Sigmoid colon (tissue), 4 donors: ENCODE measurements around the gene OR5AR1.

Experiments
- CTCF ChIP-seq, 4 experiments: fragments of 450-650 bp in 3 of 4; fragments of 200-600 bp in 1 of 4; IDR thresholded peaks; one replicate each; pipeline ENCODE4 v1.5.1; 2016 to 2019; ENCODE audit warnings: antibody characterized with exemption in 4 of 4, mild to moderate bottlenecking in 3 of 4, moderate library complexity in 2 of 4
- EP300 ChIP-seq, 4 donors: sonication (generic); formaldehyde crosslinking; IDR thresholded peaks; one replicate each; pipeline ENCODE4 v1.6.1; 2017; ENCODE audit warnings: antibody characterized with exemption in 4 of 4
- POLR2AphosphoS5 ChIP-seq, 4 donors: sonication (generic); formaldehyde crosslinking; IDR thresholded peaks; one replicate each; pipeline ENCODE4 v1.6.1; 2017; ENCODE audit warnings: antibody characterized with exemption in 4 of 4

GRCh38 chr11:56642339-56642738 is 21.1 kb upstream of the OR5AR1 start, which contains the start of gene OR5AP2:
- TF ChIP-seq CTCF (IDR thresholded peaks at IDR 0.05) (no peak), EP300 (IDR thresholded peaks at IDR 0.05) (no peak), POLR2AphosphoS5 (IDR thresholded peaks at IDR 0.05) (no peak)
